HFF-Myc (cell line): ENCODE results near the gene CHMP4B.

ENCODE experiments used
- DNase-seq: peaks from one replicate; pipeline ENCODE4 v3.0.0-alpha.2; 2011; ENCODE audit warnings: low read depth; ENCODE audit errors: extremely low read depth
- H3K4me3 ChIP-seq: replicated peaks from 2 replicates; pipeline ENCODE4 v1.5.1; 2011; ENCODE audit warnings: low read depth, mild to moderate bottlenecking, control low read depth, low read length
- CTCF ChIP-seq: IDR thresholded peaks from 2 replicates; pipeline ENCODE4 v1.5.1; 2012; ENCODE audit warnings: mild to moderate bottlenecking, low read depth, low read length, control low read depth; ENCODE audit errors: missing control alignments

The CHMP4B gene

GRCh38 chr20:33827634-33828325, 16.6 kb downstream of the CHMP4B start:
- no peak for DNase-seq
- no peak overlapping the region for H3K4me3 ChIP-seq

DNA sequence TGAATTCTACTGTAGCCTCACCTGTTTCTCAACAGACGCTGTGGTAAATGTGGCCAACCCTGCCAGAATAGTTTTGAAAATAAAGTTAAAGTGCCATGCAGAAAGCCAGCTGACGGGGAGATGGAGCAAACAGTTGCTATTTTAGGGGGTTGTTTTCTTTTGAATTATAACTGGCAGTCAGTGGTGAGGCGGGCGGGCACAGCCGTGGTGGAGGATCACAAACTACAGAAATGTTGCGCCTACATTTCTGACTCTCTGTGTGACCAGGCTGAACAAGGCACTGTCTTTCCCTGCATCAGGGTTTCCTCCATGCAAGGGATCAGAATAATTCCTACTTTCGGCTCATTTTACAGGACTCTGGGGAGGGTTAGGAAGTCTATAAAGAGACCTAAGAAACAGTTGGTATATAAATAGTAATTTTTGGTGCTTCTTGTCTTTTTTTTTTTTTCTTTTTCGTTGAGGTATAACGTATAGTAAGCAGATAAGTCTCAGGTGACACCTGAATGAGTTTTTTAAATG, 17.2 kb downstream of the CHMP4B start:
- H3K4me3 ChIP-seq = no peak overlapping the region
- TF ChIP-seq CTCF = no peak
- no peak for DNase-seq

More at GRCh38 chr20:33827634-33828325, 16.6 kb downstream of the CHMP4B start:
- TF ChIP-seq CTCF = no peak

GRCh38 chr20:33828967-33829560, 17.9 kb downstream of the CHMP4B start:
- TF ChIP-seq CTCF = no peak

GRCh38 chr20:33829636-33830035, 18.5 kb downstream of the CHMP4B start:
- no peak for DNase-seq
- no peak for TF ChIP-seq CTCF
- H3K4me3 ChIP-seq = no peak overlapping the region

More at GRCh38 chr20:33828967-33829560, 17.9 kb downstream of the CHMP4B start:
- no peak for DNase-seq
- H3K4me3 ChIP-seq = no peak overlapping the region

GRCh38 chr20:33830371-33830770, 19.2 kb downstream of the CHMP4B start:
- DNase-seq = no peak

GRCh38 chr20:33832103-33832804, 21.1 kb downstream of the CHMP4B start:
- no peak for DNase-seq
- no peak overlapping the region for H3K4me3 ChIP-seq
- TF ChIP-seq CTCF = no peak

More at GRCh38 chr20:33830371-33830770, 19.2 kb downstream of the CHMP4B start:
- H3K4me3 ChIP-seq = no peak overlapping the region
- TF ChIP-seq CTCF = no peak
